ENCODE data around the gene NCOR2.

Gene NCOR2

GRCh38 chr12:124541322-124541721 lies 26.1 kb downstream of the NCOR2 start:
- DNase-seq, result no peak

- no peak for DNase-seq
Observed at GRCh38 chr12:124539084-124540041, 28.0 kb downstream of the NCOR2 start.

- no peak for DNase-seq
Observed at GRCh38 chr12:124538194-124539082, 29.0 kb downstream of the NCOR2 start.

- no peak for DNase-seq
Observed at GRCh38 chr12:124537525-124538193, 29.8 kb downstream of the NCOR2 start.

GRCh38 chr12:124536641-124537040 lies 30.8 kb downstream of the NCOR2 start:
- no peak for DNase-seq

GRCh38 chr12:124534776-124535740 lies 32.4 kb downstream of the NCOR2 start:
- no peak for DNase-seq

- no peak for DNase-seq
Observed at GRCh38 chr12:124533456-124533855, 34.0 kb downstream of the NCOR2 start.

GRCh38 chr12:124532967-124533366 lies 34.4 kb downstream of the NCOR2 start:
- DNase-seq, result no peak

GRCh38 chr12:124532331-124532750 lies 35.1 kb downstream of the NCOR2 start:
- no peak for DNase-seq

GRCh38 chr12:124531906-124532305 lies 35.5 kb downstream of the NCOR2 start:
- DNase-seq, result no peak

- DNase-seq, result no peak
Observed at GRCh38 chr12:124531281-124531745, 36.1 kb downstream of the NCOR2 start.

- no peak for DNase-seq
Observed at GRCh38 chr12:124530637-124531263, 36.7 kb downstream of the NCOR2 start.

GRCh38 chr12:124529565-124530276 lies 37.7 kb downstream of the NCOR2 start:
- DNase-seq, result no peak

- DNase-seq, result no peak
Observed at GRCh38 chr12:124527861-124528561, 39.4 kb downstream of the NCOR2 start.

- no peak for DNase-seq
Observed at GRCh38 chr12:124525927-124526692, 41.3 kb downstream of the NCOR2 start.

- DNase-seq, result no peak
Observed at GRCh38 chr12:124525455-124525854, 42.0 kb downstream of the NCOR2 start.

GRCh38 chr12:124524231-124524925 lies 43.0 kb downstream of the NCOR2 start:
- no peak for DNase-seq

- DNase-seq, result no peak
Observed at GRCh38 chr12:124523071-124523470, 44.3 kb downstream of the NCOR2 start.

Data from DMS53 (cell line).